HG02642 (cell line): Measurements from ENCODE around the gene LRTM2.

Source experiments
- ATAC-seq: cut with Tn5 transposase; IDR thresholded peaks from one replicate; pipeline ENCODE4 v1.9.1; 2021; ENCODE audit warnings: mild to moderate bottlenecking; ENCODE audit not compliant: unreplicated experiment, poor library complexity

LRTM2 gene

GRCh38 chr12:1827826-1828805 is 7.8 kb downstream of the LRTM2 start:
- ATAC-seq, result no peak

- ATAC-seq, result no peak
Observed at GRCh38 chr12:1828856-1829255, 8.5 kb downstream of the LRTM2 start.

GRCh38 chr12:1829306-1829900 is 9.0 kb downstream of the LRTM2 start:
- no peak for ATAC-seq

- ATAC-seq, result no peak
Observed at GRCh38 chr12:1830401-1830845, 10.1 kb downstream of the LRTM2 start.

- ATAC-seq, result no peak
Observed at GRCh38 chr12:1830981-1831963, 10.9 kb downstream of the LRTM2 start.

GRCh38 chr12:1832801-1833595 is 12.6 kb downstream of the LRTM2 start:
- ATAC-seq, result no peak

- ATAC-seq, result no peak
Observed at GRCh38 chr12:1833596-1834028, 13.2 kb downstream of the LRTM2 start.

- ATAC-seq, result no peak
Observed at GRCh38 chr12:1834186-1834925, 14.0 kb downstream of the LRTM2 start.

GRCh38 chr12:1835211-1836131 is 15.1 kb downstream of the LRTM2 start:
- ATAC-seq, result no peak

- no peak for ATAC-seq
Observed at GRCh38 chr12:1836241-1836803, 16.0 kb downstream of the LRTM2 start.

GRCh38 chr12:1836854-1837421 is 16.6 kb downstream of the LRTM2 start:
- no peak for ATAC-seq

GRCh38 chr12:1837541-1838204 is 17.3 kb downstream of the LRTM2 start:
- ATAC-seq, result no peak

- no peak for ATAC-seq
Observed at GRCh38 chr12:1838205-1838993, 18.0 kb downstream of the LRTM2 start.

- ATAC-seq, result no peak
Observed at GRCh38 chr12:1838994-1839365, 18.6 kb downstream of the LRTM2 start.

GRCh38 chr12:1839464-1839863 is 19.1 kb downstream of the LRTM2 start:
- no peak for ATAC-seq
